Measurements from ENCODE around the gene NRXN3. TPM values are rescaled to one million over a fixed set of nuclear protein-coding genes. Genes with fewer than 3 reads are reported as not detected.

The NRXN3 gene
- total RNA-seq, 5 donors from 2014 or later (not counting 1 experiment from before 2014, with no cell fraction given), result not detected

- Mint-ChIP-seq H3K4me3 (no peak overlapping the region), H3K27me3 (no peaks in the 10 kb centered on the region), H3K27ac (no peak overlapping the region), H3K9me3 (peaks cover 0 to 5% (median 2%) of the 10 kb centered on the region in 3 donors), H3K4me1 (no peaks in the 10 kb centered on the region), H3K36me3 (no peaks in the 10 kb centered on the region)
- Histone ChIP-seq H3K27me3 (replicated peaks in 1 of 2; ENCODE audit: control insufficient read depth in 2 of 2, extremely low read depth in 1 of 2, insufficient read depth in 2 of 2, low read length in 1 of 2) (no peaks in the 10 kb centered on the region), H3K36me3 (ENCODE audit: control insufficient read depth in 2 of 2, extremely low read depth in 1 of 2, insufficient read depth in 1 of 2, low read length in 1 of 2) (no peaks in the 10 kb centered on the region), H3K27ac (ENCODE audit: low read length) (no peak overlapping the region), H3K4me3 (ENCODE audit: control insufficient read depth in 1 of 2, extremely low read depth in 1 of 2, low read length in 1 of 2) (no peak overlapping the region), H3K9me3 (no peaks in the 10 kb centered on the region), H3K4me1 (ENCODE audit: control insufficient read depth in 1 of 2, extremely low read depth in 1 of 2, insufficient read depth in 2 of 2, low read length in 2 of 2) (no peaks in the 10 kb centered on the region)
- 88% methylated on average over 4 of the region's 5 CpGs for WGBS (ENCODE audit: insufficient coverage)
- no peak for DNase-seq
- ChIA-PET POLR2A (no interaction called here), CTCF (no interaction called here)
- no peak for ATAC-seq (replicated peaks in 1 of 4)
These were observed 1303.5 kb downstream of the NRXN3 start for GRCh38 chr14:79473651-79474050.

- H3K4me3 ChIP-seq (ENCODE audit: control insufficient read depth in 1 of 2, extremely low read depth in 1 of 2, low read length in 1 of 2), result no peak overlapping the region
- no peaks in the 10 kb centered on the region for H3K9me3 ChIP-seq
- DNase-seq (no peak), ATAC-seq (replicated peaks in 1 of 4) (no peak)
- Mint-ChIP-seq H3K36me3 (no peaks in the 10 kb centered on the region), H3K4me3 (no peak overlapping the region), H3K27ac (no peak overlapping the region), H3K9me3 (peaks cover 0 to 5% (median 0%) of the 10 kb centered on the region in 3 donors), H3K27me3 (no peaks in the 10 kb centered on the region), H3K4me1 (no peaks in the 10 kb centered on the region)
- ChIA-PET CTCF (no interaction called here), POLR2A (no interaction called here)
- 79% methylated on average over 3 of the region's 6 CpGs for WGBS (ENCODE audit: insufficient coverage)
- no peaks in the 10 kb centered on the region for H3K4me1 ChIP-seq (ENCODE audit: control insufficient read depth in 1 of 2, extremely low read depth in 1 of 2, insufficient read depth in 2 of 2, low read length in 2 of 2)
- no peak overlapping the region for H3K27ac ChIP-seq (ENCODE audit: low read length)
- H3K36me3 ChIP-seq (ENCODE audit: control insufficient read depth in 2 of 2, extremely low read depth in 1 of 2, insufficient read depth in 1 of 2, low read length in 1 of 2), result no peaks in the 10 kb centered on the region
- H3K27me3 ChIP-seq (replicated peaks in 1 of 2; ENCODE audit: control insufficient read depth in 2 of 2, extremely low read depth in 1 of 2, insufficient read depth in 2 of 2, low read length in 1 of 2), result no peaks in the 10 kb centered on the region
These were observed 1305.8 kb downstream of the NRXN3 start for GRCh38 chr14:79475887-79476532.

- no peak for DNase-seq
- H3K27ac Mint-ChIP-seq, result no peak overlapping the region
- peaks cover 0 to 10% (median 4%) of the 10 kb centered on the region in 3 donors for H3K9me3 Mint-ChIP-seq
- whole genome bisulfite sequencing (ENCODE audit: insufficient coverage), result no CpG with 5 or more reads among the region's 2 CpGs
- POLR2A ChIA-PET, result no interaction called here
- ATAC-seq (replicated peaks in 1 of 4), result no peak
- Histone ChIP-seq H3K36me3 (ENCODE audit: control insufficient read depth in 2 of 2, extremely low read depth in 1 of 2, insufficient read depth in 1 of 2, low read length in 1 of 2) (no peaks in the 10 kb centered on the region), H3K27ac (ENCODE audit: low read length) (no peak overlapping the region), H3K27me3 (replicated peaks in 1 of 2; ENCODE audit: control insufficient read depth in 2 of 2, extremely low read depth in 1 of 2, insufficient read depth in 2 of 2, low read length in 1 of 2) (no peaks in the 10 kb centered on the region), H3K4me1 (ENCODE audit: control insufficient read depth in 1 of 2, extremely low read depth in 1 of 2, insufficient read depth in 2 of 2, low read length in 2 of 2) (no peaks in the 10 kb centered on the region), H3K4me3 (ENCODE audit: control insufficient read depth in 1 of 2, extremely low read depth in 1 of 2, low read length in 1 of 2) (no peak overlapping the region), H3K9me3 (no peaks in the 10 kb centered on the region)
- CTCF ChIA-PET, result no interaction called here
- H3K36me3 Mint-ChIP-seq, result no peaks in the 10 kb centered on the region
- H3K4me1 Mint-ChIP-seq, result no peaks in the 10 kb centered on the region
- H3K4me3 Mint-ChIP-seq, result no peak overlapping the region
- no peaks in the 10 kb centered on the region for H3K27me3 Mint-ChIP-seq
These were observed 1306.4 kb downstream of the NRXN3 start for GRCh38 chr14:79476552-79476951.

GRCh38 chr14:79480212-79480611 is 1310.0 kb downstream of the NRXN3 start:
- ATAC-seq (replicated peaks in 1 of 4), result no peak
- POLR2A ChIA-PET, result no interaction called here
- H3K4me3 ChIP-seq (ENCODE audit: control insufficient read depth in 1 of 2, extremely low read depth in 1 of 2, low read length in 1 of 2), result no peak overlapping the region
- H3K9me3 Mint-ChIP-seq, result peaks cover 0 to 15% (median 10%) of the 10 kb centered on the region in 3 donors
- no peak overlapping the region for H3K4me3 Mint-ChIP-seq
- no peaks in the 10 kb centered on the region for H3K4me1 Mint-ChIP-seq
- H3K27ac Mint-ChIP-seq, result no peak overlapping the region
- CTCF ChIA-PET, result no interaction called here
- H3K36me3 ChIP-seq (ENCODE audit: control insufficient read depth in 2 of 2, extremely low read depth in 1 of 2, insufficient read depth in 1 of 2, low read length in 1 of 2), result no peaks in the 10 kb centered on the region
- no peaks in the 10 kb centered on the region for H3K27me3 ChIP-seq (replicated peaks in 1 of 2; ENCODE audit: control insufficient read depth in 2 of 2, extremely low read depth in 1 of 2, insufficient read depth in 2 of 2, low read length in 1 of 2)
- no peak for DNase-seq
- no peaks in the 10 kb centered on the region for H3K9me3 ChIP-seq
- no CpG with 5 or more reads among the region's 5 CpGs for WGBS (ENCODE audit: insufficient coverage)
- H3K4me1 ChIP-seq (ENCODE audit: control insufficient read depth in 1 of 2, extremely low read depth in 1 of 2, insufficient read depth in 2 of 2, low read length in 2 of 2), result no peaks in the 10 kb centered on the region
- no peak overlapping the region for H3K27ac ChIP-seq (ENCODE audit: low read length)
- H3K27me3 Mint-ChIP-seq, result no peaks in the 10 kb centered on the region
- no peaks in the 10 kb centered on the region for H3K36me3 Mint-ChIP-seq

GRCh38 chr14:79482825-79483224 is 1312.7 kb downstream of the NRXN3 start:
- H3K27ac ChIP-seq (ENCODE audit: low read length), result no peak overlapping the region
- Mint-ChIP-seq H3K4me1 (no peaks in the 10 kb centered on the region), H3K9me3 (peaks cover 0 to 10% (median 10%) of the 10 kb centered on the region in 3 donors), H3K27me3 (no peaks in the 10 kb centered on the region), H3K36me3 (no peaks in the 10 kb centered on the region), H3K4me3 (no peak overlapping the region), H3K27ac (no peak overlapping the region)
- no peaks in the 10 kb centered on the region for H3K27me3 ChIP-seq (replicated peaks in 1 of 2; ENCODE audit: control insufficient read depth in 2 of 2, extremely low read depth in 1 of 2, insufficient read depth in 2 of 2, low read length in 1 of 2)
- no peak overlapping the region for H3K4me3 ChIP-seq (ENCODE audit: control insufficient read depth in 1 of 2, extremely low read depth in 1 of 2, low read length in 1 of 2)
- ATAC-seq (replicated peaks in 1 of 4), result no peak
- WGBS (ENCODE audit: insufficient coverage), result no CpG with 5 or more reads among the region's 1 CpG
- ChIA-PET CTCF (no interaction called here), POLR2A (no interaction called here)
- DNase-seq, result no peak
- H3K4me1 ChIP-seq (ENCODE audit: control insufficient read depth in 1 of 2, extremely low read depth in 1 of 2, insufficient read depth in 2 of 2, low read length in 2 of 2), result no peaks in the 10 kb centered on the region
- no peaks in the 10 kb centered on the region for H3K36me3 ChIP-seq (ENCODE audit: control insufficient read depth in 2 of 2, extremely low read depth in 1 of 2, insufficient read depth in 1 of 2, low read length in 1 of 2)
- H3K9me3 ChIP-seq, result no peaks in the 10 kb centered on the region

GRCh38 chr14:79483477-79484388 is 1313.6 kb downstream of the NRXN3 start:
- DNase-seq (no peak), ATAC-seq (replicated peaks in 1 of 4) (no peak)
- H3K27ac ChIP-seq (ENCODE audit: low read length), result no peak overlapping the region
- CTCF ChIA-PET, result no interaction called here
- H3K27me3 ChIP-seq (replicated peaks in 1 of 2; ENCODE audit: control insufficient read depth in 2 of 2, extremely low read depth in 1 of 2, insufficient read depth in 2 of 2, low read length in 1 of 2), result no peaks in the 10 kb centered on the region
- H3K4me3 ChIP-seq (ENCODE audit: control insufficient read depth in 1 of 2, extremely low read depth in 1 of 2, low read length in 1 of 2), result no peak overlapping the region
- H3K4me1 Mint-ChIP-seq, result no peaks in the 10 kb centered on the region
- no peaks in the 10 kb centered on the region for H3K4me1 ChIP-seq (ENCODE audit: control insufficient read depth in 1 of 2, extremely low read depth in 1 of 2, insufficient read depth in 2 of 2, low read length in 2 of 2)
- H3K27ac Mint-ChIP-seq, result no peak overlapping the region
- H3K9me3 Mint-ChIP-seq, result peaks cover 0 to 10% (median 10%) of the 10 kb centered on the region in 3 donors
- no peaks in the 10 kb centered on the region for H3K27me3 Mint-ChIP-seq
- WGBS (ENCODE audit: insufficient coverage), result 70% methylated on average over 4 of the region's 7 CpGs
- H3K36me3 Mint-ChIP-seq, result no peaks in the 10 kb centered on the region
- POLR2A ChIA-PET, result no interaction called here
- no peaks in the 10 kb centered on the region for H3K36me3 ChIP-seq (ENCODE audit: control insufficient read depth in 2 of 2, extremely low read depth in 1 of 2, insufficient read depth in 1 of 2, low read length in 1 of 2)
- no peak overlapping the region for H3K4me3 Mint-ChIP-seq
- no peaks in the 10 kb centered on the region for H3K9me3 ChIP-seq
